Measurements from ENCODE around the gene CYP39A1.

DNA sequence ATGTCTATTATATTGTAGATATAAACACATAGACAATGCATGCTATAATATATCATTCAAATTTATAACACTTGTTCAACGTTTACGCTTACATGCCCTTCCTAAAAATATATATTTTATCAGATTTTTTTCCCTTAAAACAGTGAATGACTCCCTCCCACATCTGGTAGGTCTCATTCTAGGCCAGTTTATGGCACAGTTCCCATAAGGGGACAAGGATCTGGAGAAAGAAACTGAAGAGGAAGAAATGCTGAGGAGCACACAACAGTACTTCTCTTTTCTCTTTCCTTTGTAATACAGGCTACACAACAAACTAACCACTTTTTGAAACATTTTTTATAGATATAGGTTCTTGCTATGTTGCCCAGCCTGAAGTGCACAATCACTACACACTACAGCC lies 112.8 kb downstream of the CYP39A1 start:
- TF ChIP-seq EZH2 (IDR thresholded peaks at IDR 0.05) (no peak), POLR2AphosphoS5 (IDR thresholded peaks at IDR 0.05; ENCODE audit: borderline replicate concordance, low read depth, low read length) (no peak), FOXP2 (optimal IDR thresholded peaks at IDR 0.05; ENCODE audit: control extremely low read depth, extremely low read length, insufficient read depth) (no peak)
